Calu3 (cell line): Measurements from ENCODE around the gene C20orf204. TPM values are rescaled to one million over a fixed set of nuclear protein-coding genes. Genes with fewer than 3 reads are reported as not detected.

Source experiments
- BruUV-seq: library from RNA; stranded (reverse); fragments of 400-500 nt; replicated peaks from 2 replicates; lab custom pipeline; 2021; lab: Mats Ljungman, UMichigan
- CTCF ChIA-PET: fragments of 300-600 bp; sonication (Branson Sonifier 250); formaldehyde crosslinking; loops from one replicate; lab custom pipeline; 2022; ENCODE audit warnings: antibody characterized with exemption; lab: Charles Lee
- DNase-seq: peaks from one replicate; pipeline ENCODE4 v3.0.0; 2022
- H3K27ac Mint-ChIP-seq: one replicate; pipeline ENCODE4 v1.8.0; 2022; ENCODE audit warnings: mixed read lengths; ENCODE audit not compliant: unreplicated experiment
- H3K27me3 Mint-ChIP-seq: one replicate; pipeline ENCODE4 v1.8.0; 2022; ENCODE audit warnings: mixed read lengths; ENCODE audit not compliant: unreplicated experiment
- H3K36me3 Mint-ChIP-seq: one replicate; pipeline ENCODE4 v1.8.0; 2022; ENCODE audit warnings: mild to moderate bottlenecking, moderate library complexity, mixed read lengths; ENCODE audit not compliant: insufficient read depth, unreplicated experiment
- H3K4me1 Mint-ChIP-seq: one replicate; pipeline ENCODE4 v1.8.0; 2022; ENCODE audit warnings: mild to moderate bottlenecking, low read depth, mixed read lengths; ENCODE audit not compliant: unreplicated experiment
- H3K4me3 Mint-ChIP-seq: one replicate; pipeline ENCODE4 v1.8.0; 2022; ENCODE audit warnings: mild to moderate bottlenecking, low read depth, moderate library complexity, mixed read lengths; ENCODE audit not compliant: unreplicated experiment
- H3K9me3 Mint-ChIP-seq: one replicate; pipeline ENCODE4 v1.8.0; 2022; ENCODE audit warnings: low read depth, mixed read lengths; ENCODE audit not compliant: unreplicated experiment
- CTCF ChIP-seq: fragments of 200-600 bp; IDR thresholded peaks from one replicate; pipeline ENCODE4 v1.8.0; 2022; ENCODE audit warnings: antibody characterized with exemption; ENCODE audit not compliant: unreplicated experiment
- intact Hi-C: fragments of 100-400 bp; cut with micrococcal nuclease; formaldehyde crosslinking; loops from one replicate; pipeline ENCODE4 v1.10.0; 2022; ENCODE audit not compliant: unreplicated experiment
- total RNA-seq: library from RNA; stranded (reverse); gene quantifications from 2 replicates; pipeline ENCODE4 v1.2.3, GENCODE V29; 2022

Gene C20orf204
- total RNA-seq, 1 experiment from 2014 or later, result 5.0 TPM

DNA sequence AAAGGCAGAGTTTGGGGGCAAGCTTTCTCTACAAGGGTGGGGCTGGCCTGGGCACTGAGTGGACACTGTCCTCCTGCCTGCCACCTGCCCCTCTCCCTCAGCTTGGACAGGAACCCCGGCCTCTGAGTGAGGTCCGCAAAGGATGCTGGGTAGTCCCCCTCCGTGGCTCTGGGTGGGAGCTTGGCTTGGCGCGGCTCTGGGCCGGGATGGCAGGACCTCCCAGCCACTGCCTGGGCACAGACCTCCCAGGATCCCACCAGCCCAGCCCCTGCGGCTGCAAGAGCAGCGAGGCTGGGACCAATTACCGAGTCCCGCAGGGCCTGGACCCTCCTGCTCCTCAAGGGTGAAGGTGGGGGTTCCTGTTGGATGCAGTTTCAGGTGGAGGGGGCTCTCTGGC, 16.3 kb downstream of the C20orf204 start:
- Mint-ChIP-seq H3K4me3 (no peak overlapping the region), H3K27me3 (peaks cover 75% of the 10 kb centered on the region), H3K9me3 (no peaks in the 10 kb centered on the region), H3K4me1 (peaks cover 4% of the 10 kb centered on the region), H3K27ac (no peak overlapping the region), H3K36me3 (no peaks in the 10 kb centered on the region)
- intact Hi-C loops, result loop anchor here (10.0 kb wide), 1 partner anchor 158 kb away; the partner anchor contains the start of gene DNAJC5
- TF ChIP-seq CTCF, result no peak
- no TSS peak for BruUV-seq
- no peak for DNase-seq
- CTCF ChIA-PET, result interaction anchor here (2.7 to 3.0 kb wide), 2 partner anchors 10 to 14 kb away, joined by 7 to 13 read pairs; partner anchors contain the start of gene TCEA2

DNA sequence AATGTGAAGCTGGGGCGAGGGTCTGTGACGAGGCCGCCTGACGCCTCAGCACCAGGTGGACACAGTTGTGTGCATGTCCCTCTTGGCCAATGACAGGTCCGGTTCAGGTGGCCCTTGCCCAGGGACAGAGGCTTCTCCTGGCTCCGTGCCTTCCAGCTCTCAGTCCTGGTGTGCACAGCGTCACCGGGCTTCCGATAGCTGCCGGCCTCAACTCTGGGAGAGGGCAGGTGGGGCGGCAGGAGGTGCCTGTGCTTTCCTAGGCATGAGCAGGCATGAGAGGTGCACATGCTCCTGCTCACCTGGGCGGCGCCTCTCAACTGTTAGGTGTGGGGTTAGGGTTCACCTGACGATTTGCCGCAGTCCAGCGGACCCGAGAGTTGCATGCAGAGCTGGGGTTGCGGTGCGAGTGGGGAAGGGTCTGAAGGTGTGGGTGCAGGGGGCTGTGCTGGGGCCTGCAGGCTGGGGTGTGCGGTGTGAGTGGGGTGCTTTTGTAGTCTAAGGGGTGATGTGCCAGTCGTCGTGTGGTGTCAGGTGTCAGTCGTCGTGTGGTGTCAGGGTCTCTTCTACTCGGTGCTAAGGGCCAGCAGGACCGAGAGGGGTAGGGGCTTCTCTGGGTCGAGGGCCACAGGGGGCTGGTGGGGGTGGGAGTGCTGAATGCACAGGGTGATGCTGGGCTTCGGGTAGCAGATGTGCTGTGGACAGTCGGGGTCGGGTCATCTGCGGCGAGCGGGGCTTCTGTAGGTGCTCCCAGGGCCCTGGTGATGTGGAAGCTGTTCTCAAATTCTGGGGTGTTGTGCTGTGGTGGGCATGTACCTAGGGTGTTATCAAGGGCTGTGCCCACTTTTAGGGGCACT, 17.2 kb downstream of the C20orf204 start:
- DNase-seq, result no peak
- intact Hi-C loops, result loop anchor here (10.0 kb wide), 1 partner anchor 158 kb away; the partner anchor contains the start of gene DNAJC5
- H3K9me3 Mint-ChIP-seq, result no peaks in the 10 kb centered on the region
- TF ChIP-seq CTCF, result no peak
- H3K4me3 Mint-ChIP-seq, result no peak overlapping the region
- H3K27ac Mint-ChIP-seq, result no peak overlapping the region
- no peaks in the 10 kb centered on the region for H3K36me3 Mint-ChIP-seq
- H3K4me1 Mint-ChIP-seq, result peaks cover 13% of the 10 kb centered on the region
- no TSS peak for BruUV-seq
- H3K27me3 Mint-ChIP-seq, result peaks cover 66% of the 10 kb centered on the region
- CTCF ChIA-PET, result interaction anchor here (0.9 to 3.0 kb wide), 3 partner anchors 9 to 15 kb away, joined by 3 to 13 read pairs (median 7); partner anchors contain the start of gene TCEA2

DNA sequence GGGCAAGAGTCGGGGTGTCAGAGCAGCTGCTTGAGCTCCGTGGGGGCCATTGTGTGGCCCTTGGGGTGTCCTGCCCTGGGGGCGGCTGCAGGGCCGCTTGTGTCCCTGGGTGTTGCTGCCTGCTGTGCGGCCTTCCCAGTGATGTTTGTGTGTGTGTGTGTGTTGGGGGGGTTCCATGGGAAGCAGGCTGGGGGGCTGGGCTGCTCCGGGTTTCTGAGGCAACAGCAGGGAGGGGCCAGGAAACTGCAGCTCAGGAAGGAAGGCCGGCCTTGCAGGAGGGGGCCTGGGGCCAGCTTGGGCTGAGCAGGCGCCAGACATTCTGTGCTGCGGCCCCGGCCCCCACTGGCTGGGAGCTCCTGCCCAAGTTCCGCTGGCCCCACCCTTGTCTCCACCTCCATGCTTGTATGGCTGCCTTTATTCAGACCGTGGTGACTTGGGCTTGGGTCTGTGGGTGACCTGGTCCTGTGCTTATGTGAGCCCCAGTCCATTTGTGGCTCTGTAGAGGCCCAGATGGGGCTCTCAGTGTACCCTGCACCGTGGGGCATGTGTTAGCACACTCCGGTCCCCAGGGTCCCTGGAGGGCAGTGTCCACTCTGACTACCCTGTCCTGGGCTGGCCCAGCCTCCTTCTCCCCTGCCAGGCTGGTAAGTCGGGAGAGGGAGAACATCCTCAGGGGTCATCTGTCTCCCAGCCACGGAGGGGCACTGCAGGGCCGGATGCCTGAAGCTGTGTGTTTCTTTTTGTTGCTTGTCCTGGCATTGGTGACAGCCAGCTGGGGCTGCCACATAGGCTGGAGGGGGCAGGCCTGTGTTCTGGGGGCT, 18.1 kb downstream of the C20orf204 start:
- no peak for TF ChIP-seq CTCF
- peaks cover 19% of the 10 kb centered on the region for H3K4me1 Mint-ChIP-seq
- H3K4me3 Mint-ChIP-seq, result no peak overlapping the region
- peak; percentile 68 for DNase-seq
- H3K27ac Mint-ChIP-seq, result no peak overlapping the region
- H3K27me3 Mint-ChIP-seq, result peaks cover 63% of the 10 kb centered on the region
- intact Hi-C loops, result loop anchor here (10.0 kb wide), 1 partner anchor 159 kb away; the partner anchor contains the start of gene DNAJC5
- CTCF ChIA-PET, result interaction anchor here (0.8 to 3.0 kb wide), 10 partner anchors 8 to 66 kb away, joined by 3 to 13 read pairs (median 4); partner anchors contain the start of gene TCEA2
- no peaks in the 10 kb centered on the region for H3K36me3 Mint-ChIP-seq
- BruUV-seq, result no TSS peak
- no peaks in the 10 kb centered on the region for H3K9me3 Mint-ChIP-seq

DNA sequence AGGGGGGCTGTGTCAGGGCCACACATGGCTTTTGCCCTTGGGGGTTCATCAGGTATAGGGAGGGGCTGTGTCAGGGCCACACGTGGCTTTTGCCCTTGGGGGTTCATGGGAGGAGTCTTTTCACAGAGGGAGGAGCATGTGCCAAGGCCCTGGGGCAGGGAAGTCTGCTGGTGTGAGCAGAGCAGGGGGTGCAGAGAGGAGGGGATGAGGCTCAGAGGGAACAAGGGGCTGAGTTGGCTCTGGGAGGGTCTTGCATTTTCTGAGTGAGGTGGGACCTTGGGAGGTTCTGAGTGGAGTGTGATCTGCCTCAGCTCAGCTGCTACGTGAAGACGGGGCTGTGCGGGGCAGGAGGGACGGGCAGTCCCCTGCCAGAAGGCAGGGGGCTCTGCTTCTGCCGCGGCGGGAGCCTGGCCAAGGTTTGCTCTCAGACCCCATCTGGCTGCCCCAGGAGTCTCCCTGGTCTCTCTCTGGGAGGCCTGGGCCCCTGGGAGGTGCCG, 19.5 kb downstream of the C20orf204 start:
- Mint-ChIP-seq H3K36me3 (no peaks in the 10 kb centered on the region), H3K27me3 (peaks cover 56% of the 10 kb centered on the region), H3K4me1 (peaks cover 19% of the 10 kb centered on the region), H3K27ac (no peak overlapping the region), H3K4me3 (no peak overlapping the region), H3K9me3 (no peaks in the 10 kb centered on the region)
- CTCF ChIA-PET, result interaction anchor here (1.0 to 2.7 kb wide), 3 partner anchors 10 to 43 kb away, joined by 3 to 13 read pairs (median 5); no protein-coding TSS in a partner anchor
- DNase-seq, result no peak
- BruUV-seq, result no TSS peak
- intact Hi-C loops, result loop anchor here (10.0 kb wide), 1 partner anchor 161 kb away; the partner anchor contains the start of gene DNAJC5
- TF ChIP-seq CTCF, result no peak
